Prostate gland (tissue), 2 donors: ENCODE results near the gene TP63. TPM values are rescaled to one million over a fixed set of nuclear protein-coding genes. Genes with fewer than 3 reads are reported as not detected.

Experiments
- DNase-seq: peaks from one replicate; pipeline ENCODE4 v3.0.0-alpha.2; 2019; ENCODE audit warnings: low spot score
- H3K27ac ChIP-seq, 2 donors: fragments of 200-600 bp; sonication (generic); 2 replicates each; pipeline ENCODE4 v1.5.1; 2017 to 2019
- H3K27me3 ChIP-seq: fragments of 200-600 bp; sonication (generic); replicated peaks from 2 replicates; pipeline ENCODE4 v1.5.1; 2019; ENCODE audit not compliant: insufficient read depth
- H3K36me3 ChIP-seq, 2 donors: fragments of 200-600 bp; sonication (generic); 1 replicate in 1 of 2; 2 replicates in 1 of 2; pipeline versions ENCODE4 v1.5.1 to v1.8.1; 2017 to 2019
- H3K4me1 ChIP-seq: fragments of 200-600 bp; sonication (generic); replicated peaks from 2 replicates; pipeline ENCODE4 v1.5.1; 2019
- H3K4me3 ChIP-seq, 2 donors: fragments of 200-600 bp; sonication (generic); 2 replicates each; pipeline ENCODE4 v1.5.1; 2017 to 2019
- H3K9me3 ChIP-seq: fragments of 200-600 bp; sonication (generic); 2 replicates; pipeline ENCODE4 v1.5.1; 2017
- POLR2A ChIP-seq: fragments of 450-650 bp; IDR thresholded peaks from one replicate; pipeline ENCODE4 v1.6.1; 2016; ENCODE audit warnings: antibody characterized with exemption, mild to moderate bottlenecking
- POLR2AphosphoS5 ChIP-seq: sonication (generic); formaldehyde crosslinking; IDR thresholded peaks from one replicate; pipeline ENCODE4 v1.6.1; 2017; ENCODE audit warnings: antibody characterized with exemption
- WGBS: methylation state at CpG from one replicate; pipeline ENCODE4 v1.1.5; 2018; 5-methylcytosine and 5-hydroxymethylcytosine counted together
- intact Hi-C: fragments of 100-400 bp; cut with DNase I; formaldehyde crosslinking; loops from one replicate; pipeline ENCODE4 v1.14.2; 2022
- total RNA-seq, 2 donors: library from RNA; depleted of rRNA; stranded (reverse); fragments of >200 nt; gene quantifications; one replicate each; pipeline ENCODE4 v1.1.0, GENCODE V29; 2016
- TF ChIP-seq, protein P1 (sequence below), 4 experiments: fragments of 200-600 bp in 2 of 4; fragments of 450-650 bp in 2 of 4; sonication (generic) in 2 of 4; IDR thresholded peaks; 1 replicate in 3 of 4; 2 replicates in 1 of 4; pipeline ENCODE4 v1.5.1; 2016 to 2019; ENCODE audit warnings: antibody characterized with exemption in 4 of 4, mild to moderate bottlenecking in 2 of 4, moderate library complexity in 2 of 4

TP63 gene
- total RNA-seq, 2 donors from 2014 or later, result 39.9 to 67.5 TPM

DNA sequence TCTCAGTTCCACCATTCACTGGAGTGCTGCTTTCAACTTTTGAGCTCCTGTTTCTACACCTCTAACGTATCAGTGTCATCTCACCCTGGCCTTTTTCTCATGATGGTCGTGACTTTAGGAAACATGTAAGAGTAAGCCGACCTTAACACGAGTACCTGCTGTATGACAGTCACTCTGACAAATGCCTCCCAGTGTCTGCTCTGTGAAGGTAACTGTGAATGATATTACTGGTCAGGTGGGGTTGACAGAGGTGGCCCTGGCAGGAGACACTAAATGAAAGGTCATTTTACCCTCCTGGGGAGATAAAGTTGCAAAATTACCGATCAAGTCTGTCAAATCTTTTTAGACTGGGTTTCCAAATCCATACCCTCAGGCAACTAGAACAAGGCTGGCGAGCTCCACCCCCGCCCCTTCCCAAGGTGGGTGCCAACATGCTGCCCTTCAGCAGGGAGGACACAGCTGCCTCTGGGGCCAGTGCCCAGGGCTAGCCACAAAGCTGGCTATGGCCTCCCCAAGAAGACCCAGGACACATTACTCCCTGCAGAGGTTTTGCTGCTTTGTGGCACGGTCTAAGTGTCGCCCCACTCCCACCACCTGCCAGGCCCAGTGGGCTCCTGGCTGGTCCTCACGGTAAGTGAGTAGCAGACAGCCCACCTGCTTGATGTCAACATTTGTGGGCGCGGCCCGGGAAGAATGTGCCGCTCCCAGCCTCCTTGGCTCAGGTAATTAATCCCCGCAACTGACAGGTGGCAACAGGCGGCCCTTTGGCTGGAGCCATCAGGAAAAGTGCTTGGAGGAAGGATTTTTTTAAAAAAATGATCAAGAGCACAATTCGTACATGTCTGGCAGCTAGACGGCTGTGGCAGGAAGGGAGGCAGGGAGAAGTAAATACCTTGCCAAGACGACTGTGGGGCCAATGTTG is 211.8 kb downstream of the TP63 start:
- Histone ChIP-seq H3K4me3 (no peak overlapping the region), H3K9me3 (no peaks in the 10 kb centered on the region), H3K27ac (peak overlapping the region in 1 of 2 donors; percentile 27), H3K27me3 (no peaks in the 10 kb centered on the region), H3K36me3 (no peaks in the 10 kb centered on the region), H3K4me1 (no peaks in the 10 kb centered on the region)
- peak; percentile 35 for DNase-seq
- 59% methylated on average over 19 of the region's 19 CpGs for WGBS
- TF ChIP-seq POLR2AphosphoS5 (no peak), POLR2A (no peak)
- TF ChIP-seq, protein P1, sequence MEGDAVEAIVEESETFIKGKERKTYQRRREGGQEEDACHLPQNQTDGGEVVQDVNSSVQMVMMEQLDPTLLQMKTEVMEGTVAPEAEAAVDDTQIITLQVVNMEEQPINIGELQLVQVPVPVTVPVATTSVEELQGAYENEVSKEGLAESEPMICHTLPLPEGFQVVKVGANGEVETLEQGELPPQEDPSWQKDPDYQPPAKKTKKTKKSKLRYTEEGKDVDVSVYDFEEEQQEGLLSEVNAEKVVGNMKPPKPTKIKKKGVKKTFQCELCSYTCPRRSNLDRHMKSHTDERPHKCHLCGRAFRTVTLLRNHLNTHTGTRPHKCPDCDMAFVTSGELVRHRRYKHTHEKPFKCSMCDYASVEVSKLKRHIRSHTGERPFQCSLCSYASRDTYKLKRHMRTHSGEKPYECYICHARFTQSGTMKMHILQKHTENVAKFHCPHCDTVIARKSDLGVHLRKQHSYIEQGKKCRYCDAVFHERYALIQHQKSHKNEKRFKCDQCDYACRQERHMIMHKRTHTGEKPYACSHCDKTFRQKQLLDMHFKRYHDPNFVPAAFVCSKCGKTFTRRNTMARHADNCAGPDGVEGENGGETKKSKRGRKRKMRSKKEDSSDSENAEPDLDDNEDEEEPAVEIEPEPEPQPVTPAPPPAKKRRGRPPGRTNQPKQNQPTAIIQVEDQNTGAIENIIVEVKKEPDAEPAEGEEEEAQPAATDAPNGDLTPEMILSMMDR (IDR thresholded peaks at IDR 0.05), result no peak
- intact Hi-C loops, result no loop called here

DNA sequence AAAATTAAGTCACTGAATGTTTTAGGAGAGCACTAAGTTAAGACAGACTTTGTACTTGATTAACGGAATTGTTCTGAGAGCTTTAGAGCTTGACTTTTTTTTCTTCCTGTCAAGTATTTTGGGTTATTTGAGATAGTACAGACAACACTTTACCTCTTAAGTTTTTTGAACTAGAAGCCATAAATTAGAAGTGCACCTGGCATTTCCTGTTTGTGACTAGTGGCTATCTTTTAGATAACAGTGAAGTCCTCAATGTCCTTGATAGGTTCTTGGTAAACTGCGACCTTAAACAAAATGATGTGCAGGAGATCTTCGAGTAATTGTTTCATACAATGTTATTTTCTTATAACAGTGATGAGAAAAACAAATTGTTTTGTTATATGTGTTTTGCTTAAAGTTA is 213.9 kb downstream of the TP63 start:
- Histone ChIP-seq H3K27me3 (no peaks in the 10 kb centered on the region), H3K9me3 (no peaks in the 10 kb centered on the region), H3K36me3 (no peaks in the 10 kb centered on the region), H3K4me3 (no peak overlapping the region), H3K4me1 (no peaks in the 10 kb centered on the region), H3K27ac (no peak overlapping the region)
- WGBS, result 85% methylated on average over 3 of the region's 3 CpGs
- DNase-seq, result no peak
- intact Hi-C loops, result no loop called here
- TF ChIP-seq POLR2A (no peak), POLR2AphosphoS5 (no peak)
- TF ChIP-seq, protein P1 (IDR thresholded peaks at IDR 0.05), result no peak

DNA sequence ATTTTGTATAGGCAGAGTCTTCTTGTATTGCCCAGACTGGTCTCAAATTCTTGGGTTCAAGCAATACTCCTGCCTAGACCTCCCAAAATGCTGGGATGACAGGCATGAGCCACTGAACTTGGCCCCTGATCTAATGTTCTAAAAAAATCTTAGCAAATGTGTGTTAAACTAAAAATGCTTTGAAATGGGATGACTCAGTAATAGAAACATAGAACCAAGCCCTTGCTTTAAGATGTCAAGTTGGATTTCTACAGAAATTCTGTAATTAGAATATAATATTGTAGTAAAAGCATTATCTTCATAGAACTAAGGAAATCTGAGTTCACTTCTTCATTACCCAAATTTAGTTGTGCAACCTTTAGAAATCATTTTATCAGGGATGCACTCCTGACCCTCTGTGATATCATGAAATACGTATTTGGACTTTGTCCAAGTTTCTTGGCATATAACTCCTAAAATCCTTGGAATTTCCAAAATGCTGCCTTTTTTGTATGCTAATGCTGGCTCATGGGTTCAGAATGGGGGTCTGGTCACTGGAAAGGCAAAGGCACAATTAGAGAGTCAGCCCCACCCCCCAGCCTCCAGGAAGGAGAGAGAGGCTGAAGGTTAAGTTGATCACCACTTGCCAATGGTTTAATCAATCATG is 217.3 kb downstream of the TP63 start:
- Histone ChIP-seq H3K4me3 (no peak overlapping the region), H3K27me3 (no peaks in the 10 kb centered on the region), H3K27ac (no peak overlapping the region), H3K9me3 (no peaks in the 10 kb centered on the region), H3K36me3 (no peaks in the 10 kb centered on the region), H3K4me1 (no peaks in the 10 kb centered on the region)
- TF ChIP-seq POLR2AphosphoS5 (no peak), POLR2A (no peak)
- TF ChIP-seq, protein P1 (IDR thresholded peaks at IDR 0.05), result no peak
- intact Hi-C loops, result no loop called here
- DNase-seq, result no peak
- 81% methylated on average over 1 of the region's 1 CpG for WGBS

DNA sequence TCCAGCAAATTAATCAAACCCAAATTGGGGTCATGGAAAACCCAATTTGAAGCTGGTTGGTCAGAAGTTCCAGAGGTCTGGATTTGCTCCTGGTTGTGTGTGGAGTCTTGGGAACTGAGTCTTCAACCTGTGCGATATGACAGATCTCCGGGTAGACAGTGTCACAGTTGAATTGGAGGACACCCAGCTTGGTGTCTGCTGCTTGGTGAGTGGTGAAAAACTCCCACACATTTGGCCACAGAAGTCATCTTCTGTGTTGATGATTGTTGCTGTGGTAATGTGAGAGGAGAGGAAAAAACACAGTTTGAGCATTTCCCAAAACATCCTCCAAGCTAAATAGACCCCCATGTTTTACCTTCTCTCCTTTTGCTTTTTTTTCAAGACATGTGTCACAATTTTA is 218.1 kb downstream of the TP63 start:
- 92% methylated on average over 2 of the region's 2 CpGs for WGBS
- Histone ChIP-seq H3K9me3 (no peaks in the 10 kb centered on the region), H3K36me3 (no peaks in the 10 kb centered on the region), H3K27ac (no peak overlapping the region), H3K4me3 (no peak overlapping the region), H3K27me3 (no peaks in the 10 kb centered on the region), H3K4me1 (no peaks in the 10 kb centered on the region)
- intact Hi-C loops, result no loop called here
- TF ChIP-seq POLR2A (no peak), POLR2AphosphoS5 (no peak)
- TF ChIP-seq, protein P1 (IDR thresholded peaks at IDR 0.05), result no peak
- DNase-seq, result no peak
